HG03565 (cell line): Measurements from ENCODE around the gene PERCC1.
A peak's percentile ranks its signal among the peaks of the same experiment; 100 is the strongest.

Experiments used
- ATAC-seq: cut with Tn5 transposase; IDR thresholded peaks from one replicate; pipeline ENCODE4 v1.9.1; 2021; ENCODE audit warnings: mild to moderate bottlenecking, moderate library complexity; ENCODE audit not compliant: unreplicated experiment

PERCC1 gene

DNA sequence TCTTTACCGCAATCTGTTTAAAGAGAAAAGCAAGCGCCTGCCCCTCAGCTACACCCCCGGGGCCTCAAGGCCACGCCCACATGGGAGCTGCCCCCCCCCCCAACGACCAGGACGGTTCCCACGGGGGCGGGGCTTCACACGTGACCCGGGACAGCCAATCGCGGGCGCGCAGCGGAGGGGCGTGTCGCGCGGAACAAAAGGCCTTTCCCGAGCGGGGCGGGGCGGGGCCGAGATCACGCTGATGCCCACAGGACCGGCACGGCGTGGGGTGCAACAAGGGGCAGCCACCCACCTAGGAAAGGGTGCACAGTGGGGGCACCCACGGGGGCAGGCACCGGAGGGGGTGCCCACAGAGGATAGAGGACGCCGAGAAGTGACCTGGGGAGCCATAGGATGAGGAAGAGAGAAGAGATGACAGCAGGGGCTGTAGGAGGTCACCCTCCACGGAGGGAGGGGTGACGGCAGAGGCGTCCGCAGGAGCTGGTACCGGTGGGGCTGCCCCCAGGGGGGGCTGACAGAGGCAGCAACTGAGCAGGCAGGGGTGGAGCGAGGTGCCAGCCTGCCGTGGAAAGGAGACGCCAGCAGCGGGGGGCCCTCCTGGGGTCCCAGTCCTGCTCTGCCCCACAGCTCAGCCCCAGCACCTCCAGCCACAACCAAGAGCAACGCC is 22.6 kb upstream of the PERCC1 start:
- peak; percentile 59 for ATAC-seq

GRCh38 chr16:1412847-1413246 is 18.0 kb upstream of the PERCC1 start:
- ATAC-seq = no peak

- peak; percentile 25 for ATAC-seq
Observed at GRCh38 chr16:1413684-1414531, 17.0 kb upstream of the PERCC1 start.

- peak; percentile 26 for ATAC-seq
Observed at GRCh38 chr16:1414532-1415260, 16.2 kb upstream of the PERCC1 start, which contains the start of gene UNKL. TSS of gene UNKL (minus strand) at chr16:1414704. CDS start at chr16:1414691, 13 bp downstream.

DNA sequence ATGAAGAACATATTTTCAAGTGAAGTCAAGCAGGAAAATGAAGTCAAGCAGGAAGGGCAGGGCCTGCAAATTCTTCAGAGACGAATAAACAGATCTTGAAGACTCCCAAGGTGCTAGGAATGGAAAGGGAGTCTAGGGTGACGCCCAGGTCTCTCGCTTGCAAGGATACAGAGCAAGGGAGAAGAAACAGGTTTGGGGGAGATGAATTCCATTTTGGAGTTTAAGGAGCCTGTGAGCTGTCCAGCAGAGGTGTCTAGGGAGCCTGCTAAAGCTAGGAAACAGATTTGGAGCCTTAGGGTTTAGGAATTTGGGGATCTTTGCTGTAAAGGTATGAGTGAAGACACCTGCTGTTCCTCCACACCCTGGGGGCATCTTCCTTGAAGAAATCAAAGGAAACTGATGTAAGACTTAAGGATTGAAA is 14.3 kb upstream of the PERCC1 start:
- ATAC-seq = no peak

DNA sequence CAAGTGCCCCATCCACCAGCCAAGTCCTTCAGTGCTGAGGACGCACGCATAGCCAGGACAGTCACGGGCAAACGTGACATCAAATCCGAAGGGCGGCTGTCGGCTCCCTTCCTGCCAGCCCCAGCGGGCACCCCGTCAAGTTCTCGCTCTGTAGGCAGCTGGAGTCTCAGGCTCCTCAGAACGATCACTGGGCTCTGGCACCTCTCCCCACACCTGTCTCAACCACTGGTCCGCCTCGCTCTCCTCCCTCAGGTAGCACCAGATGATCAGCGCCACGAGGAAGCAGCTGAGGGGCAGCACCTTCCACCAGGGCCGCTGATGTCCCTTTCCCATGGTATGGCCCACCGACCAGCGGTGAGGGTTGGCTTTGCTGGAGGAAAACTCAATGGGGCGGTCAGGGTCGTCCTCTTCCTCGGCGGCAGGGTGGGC is 10.8 kb upstream of the PERCC1 start:
- no peak for ATAC-seq

- ATAC-seq = no peak
Observed at GRCh38 chr16:1422076-1422475, 8.8 kb upstream of the PERCC1 start.

DNA sequence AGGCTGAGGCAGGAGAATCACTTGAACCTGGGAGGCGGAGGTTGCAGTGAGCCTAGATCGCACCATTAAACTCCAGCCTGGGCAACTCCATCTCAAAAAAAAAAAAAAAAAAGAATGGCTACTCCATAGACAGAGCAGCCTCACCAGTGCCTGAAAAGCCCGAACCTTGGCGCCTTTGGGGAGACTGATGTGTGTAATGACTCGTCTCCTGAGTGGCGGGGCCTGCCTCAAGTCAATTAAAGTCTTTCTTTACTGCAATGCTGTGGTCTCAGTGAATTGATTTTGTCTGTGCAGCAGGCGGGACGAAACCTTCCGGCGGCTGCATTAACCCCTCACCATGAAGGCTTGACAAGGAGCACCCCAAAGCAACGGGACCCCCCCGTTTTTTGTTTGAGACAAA is 6.8 kb upstream of the PERCC1 start:
- ATAC-seq = no peak

GRCh38 chr16:1425616-1426370 is 5.1 kb upstream of the PERCC1 start:
- ATAC-seq = no peak

DNA sequence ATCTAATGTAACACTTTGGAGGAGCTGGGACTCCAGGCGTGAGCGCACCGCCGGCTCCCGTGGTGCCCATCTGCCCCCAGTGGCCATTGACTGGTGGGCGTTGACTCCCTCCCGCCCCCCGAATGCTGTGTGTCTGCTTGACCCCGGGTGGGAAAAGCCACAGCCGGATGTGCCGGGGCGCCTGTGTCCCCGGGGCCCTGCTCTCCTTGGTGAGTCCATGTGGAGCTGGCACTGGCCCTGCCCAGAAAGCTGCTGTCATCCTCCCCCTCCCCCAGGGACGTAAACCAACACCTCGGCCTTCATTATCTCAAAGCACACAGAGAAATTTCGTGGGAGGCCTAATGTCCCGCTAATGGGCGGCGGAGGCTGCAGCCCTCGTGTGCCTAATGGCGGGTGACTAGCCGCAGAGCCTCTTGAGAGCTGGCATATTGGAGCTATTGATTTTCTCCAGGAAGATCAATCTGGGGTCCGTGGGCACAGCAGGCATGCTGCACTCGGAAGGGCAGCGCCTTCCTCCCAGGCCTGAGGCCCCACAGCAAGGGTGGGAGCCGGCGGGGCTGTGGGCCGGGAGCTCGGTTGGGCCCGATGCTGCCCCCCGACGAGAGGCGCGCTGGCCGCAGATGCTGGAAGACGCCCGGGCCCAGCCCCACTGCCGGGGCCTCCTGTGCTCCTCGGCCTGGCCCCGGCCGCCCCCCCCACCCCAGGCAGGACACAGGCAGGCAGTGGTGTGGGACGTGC is 4.0 kb upstream of the PERCC1 start:
- ATAC-seq = no peak

- ATAC-seq = no peak
Observed at GRCh38 chr16:1427473-1428461, 3.1 kb upstream of the PERCC1 start.

DNA sequence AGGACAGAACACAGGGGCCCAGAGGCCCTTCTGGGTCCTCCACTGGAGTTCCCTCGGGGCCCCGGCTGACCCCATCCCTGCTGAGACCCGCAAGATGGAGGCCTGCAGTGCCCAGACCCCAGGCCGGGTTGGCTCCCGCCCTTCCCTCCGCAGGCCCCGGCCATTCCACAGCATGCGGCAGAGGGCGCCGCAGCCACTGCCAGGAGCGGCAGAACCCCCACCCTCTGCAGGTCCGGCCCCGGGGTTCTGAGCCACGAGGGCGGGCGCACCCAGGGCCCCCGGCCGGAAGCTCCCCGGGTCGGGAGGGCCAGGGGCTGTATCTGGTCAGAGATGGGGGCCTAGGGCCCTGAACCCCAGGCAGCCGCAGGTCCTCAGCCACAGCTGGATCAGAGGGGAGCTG is 2.4 kb upstream of the PERCC1 start:
- no peak for ATAC-seq

GRCh38 chr16:1429012-1429411 is 1.9 kb upstream of the PERCC1 start:
- no peak for ATAC-seq

GRCh38 chr16:1429631-1430030 is 1.2 kb upstream of the PERCC1 start:
- no peak for ATAC-seq

GRCh38 chr16:1430214-1430758 is 592 bp upstream of the PERCC1 start:
- ATAC-seq = no peak

- ATAC-seq = no peak
Observed at GRCh38 chr16:1431497-1432270, 806 bp downstream of the PERCC1 start.

DNA sequence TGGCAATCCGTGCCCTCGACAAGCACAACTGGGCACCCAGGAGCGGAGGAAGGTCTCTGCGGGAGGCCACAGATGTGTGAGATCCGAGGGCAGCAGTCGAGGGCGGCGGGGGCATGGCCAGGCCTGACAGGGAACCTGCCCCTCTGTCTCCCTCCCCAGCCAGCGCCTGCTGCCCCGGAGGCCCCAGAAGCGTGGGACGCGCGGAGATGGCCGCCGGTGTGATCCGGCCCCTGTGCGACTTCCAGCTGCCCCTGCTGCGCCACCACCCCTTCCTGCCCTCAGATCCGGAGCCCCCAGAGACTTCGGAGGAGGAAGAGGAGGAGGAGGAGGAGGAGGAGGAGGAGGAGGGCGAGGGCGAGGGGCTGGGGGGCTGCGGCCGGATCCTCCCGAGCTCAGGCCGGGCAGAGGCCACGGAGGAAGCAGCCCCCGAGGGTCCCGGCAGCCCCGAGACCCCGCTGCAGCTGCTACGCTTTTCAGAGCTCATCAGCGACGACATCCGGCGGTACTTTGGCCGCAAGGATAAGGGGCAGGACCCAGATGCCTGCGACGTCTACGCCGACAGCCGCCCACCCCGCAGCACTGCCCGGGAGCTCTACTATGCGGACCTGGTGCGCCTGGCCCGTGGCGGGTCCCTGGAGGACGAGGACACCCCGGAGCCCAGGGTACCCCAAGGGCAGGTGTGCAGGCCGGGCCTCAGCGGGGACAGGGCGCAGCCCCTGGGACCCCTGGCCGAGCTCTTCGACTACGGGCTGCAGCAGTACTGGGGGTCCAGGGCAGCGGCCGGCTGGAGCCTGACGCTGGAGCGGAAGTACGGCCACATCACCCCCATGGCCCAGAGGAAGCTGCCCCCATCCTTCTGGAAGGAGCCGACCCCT is 1.7 kb downstream of the PERCC1 start:
- no peak for ATAC-seq
